ENCODE results near the gene PAK4. TPM values are rescaled to one million over a fixed set of nuclear protein-coding genes. Genes with fewer than 3 reads are reported as not detected.

The PAK4 gene
- total RNA-seq (2016; rRNA removed; fragmentation: Illumina TruSeq; extraction: Trizol) = 9.5 and 11.6 TPM in 2 replicates
- total RNA-seq (2016; cell fraction: cytosol; rRNA removed; fragmentation: Illumina TruSeq; extraction: Trizol; ENCODE audit: low read depth) = 2.6 and 4.8 TPM in 2 replicates
- total RNA-seq (2016; cell fraction: insoluble cytoplasmic fraction; rRNA removed; fragmentation: Illumina TruSeq; extraction: Trizol) = 10.0 and 10.5 TPM in 2 replicates
- total RNA-seq (2016; cell fraction: membrane; rRNA removed; fragmentation: Illumina TruSeq; extraction: Trizol) = 10.6 and 12.4 TPM in 2 replicates
- total RNA-seq (2016; cell fraction: nucleus; rRNA removed; fragmentation: Illumina TruSeq; extraction: Trizol) = 8.9 and 11.4 TPM in 2 replicates
- 17.8 and 17.9 TPM in 2 replicates for polyA plus RNA-seq (2011; rRNA removed)
- 14.3 and 23.7 TPM in 2 replicates for polyA plus RNA-seq (2011; cell fraction: cytosol; rRNA removed)
- polyA plus RNA-seq (2011; cell fraction: nucleus; rRNA removed) = 18.9 and 19.4 TPM in 2 replicates
- polyA plus RNA-seq (2012) = 14.7 and 17.0 TPM in 2 replicates
- 9.3 and 10.1 TPM in 2 replicates for polyA plus RNA-seq (2016; cell fraction: cytosol; fragmentation: Illumina TruSeq; extraction: Trizol; ENCODE audit: low read depth)
- polyA plus RNA-seq (2016; cell fraction: insoluble cytoplasmic fraction; fragmentation: Illumina TruSeq; extraction: Trizol; ENCODE audit: low read depth) = 28.2 and 39.6 TPM in 2 replicates
- polyA plus RNA-seq (2016; cell fraction: membrane; fragmentation: Illumina TruSeq; extraction: Trizol; ENCODE audit: low read depth) = 28.3 and 29.9 TPM in 2 replicates
- polyA plus RNA-seq (2016; cell fraction: nucleus; fragmentation: Illumina TruSeq; extraction: Trizol; ENCODE audit: insufficient read depth, low read depth) = 31.4 and 32.9 TPM in 2 replicates
- polyA minus RNA-seq (2011; rRNA and poly(A)+ RNA removed; ENCODE audit: low replicate concordance) = 22.4 and 40.1 TPM in 2 replicates
- 17.8 and 19.8 TPM in 2 replicates for polyA minus RNA-seq (2011; cell fraction: cytosol; rRNA and poly(A)+ RNA removed)
- polyA minus RNA-seq (2011; cell fraction: nucleus; rRNA and poly(A)+ RNA removed) = 9.8 and 13.6 TPM in 2 replicates
- percentile 65 among the genes with signal in this experiment for Bru-seq, nascent RNA
- percentile 80 among the genes with signal in this experiment for BruChase-seq, experiment 1, labeled RNA remaining after a 6-hour chase
- BruChase-seq, experiment 2, labeled RNA remaining after a 2-hour chase = percentile 69 among the genes with signal in this experiment
- long read RNA-seq, experiment 1, partial matches to known transcripts = 3 of 9 reads
- long read RNA-seq, experiment 1, other reads (novel, unspliced or antisense) = 5 of 9 reads
- long read RNA-seq, experiment 2, transcript PAK4-202 (9 exons, 2,739 nt) = major isoform, 10 of 122 reads
- long read RNA-seq, experiment 2, partial matches to known transcripts = 70 of 122 reads
- long read RNA-seq, experiment 2, other reads (novel, unspliced or antisense) = 39 of 122 reads

GRCh38 chr19:39125554-39126311 lies at the start of gene PAK4:
PAK4 (plus strand) TSS chr19:39125786; CDS start chr19:39169554, 43,768 bp downstream.
- under 1% methylated on average over 34 of the region's 64 CpGs for WGBS (ENCODE audit: low lambda C conversion rate)
- BruUV-seq (replicated peaks) = no TSS peak
- Histone ChIP-seq H3K4me1 (ENCODE audit: insufficient read depth, low read length) (peaks cover 59% of the 10 kb centered on the region), H3K4me2 (ENCODE audit: low read depth, low read length) (peak within 1 kb of the TSS; percentile 91), H3K9me3 (ENCODE audit: low read length) (no peaks in the 10 kb centered on the region), H2AFZ (ENCODE audit: low read length) (peak within 1 kb of the TSS; percentile 80), H3K36me3 (replicated peaks in 1 of 2; ENCODE audit: control insufficient read depth in 1 of 2, insufficient read depth in 2 of 2, low read length in 2 of 2) (0 out of 5 replicates have a peak, but pooled peaks cover 0 to 3% of the 10 kb centered on the region in 2 experiments), H3K27me3 (ENCODE audit: control insufficient read depth in 1 of 2, insufficient read depth in 2 of 2, low read length in 2 of 2) (no peaks in the 10 kb centered on the region), H3K4me3 (replicated peaks in 1 of 3; ENCODE audit: insufficient read depth in 1 of 3, low read depth in 2 of 3, low read length in 3 of 3) (peak within 1 kb of the TSS; percentile 80 to 87 (median 85)), H3K9ac (ENCODE audit: insufficient read depth, low read depth, low read length) (peak within 1 kb of the TSS; percentile 78), H3K27ac (ENCODE audit: extremely low read length, insufficient read depth, low read length) (peak within 1 kb of the TSS; percentile 99), H3K79me2 (ENCODE audit: insufficient read depth, low read length) (peaks cover 45% of the 10 kb centered on the region), H4K20me1 (ENCODE audit: insufficient read depth, low read length) (peaks cover 25% of the 10 kb centered on the region)
- ChIA-PET POLR2A (interaction anchor here (1.0 to 2.5 kb wide), 3 partner anchors 20 to 265 kb away, joined by 3 to 35 read pairs (median 4); partner anchors contain the start of genes MED29 and PAF1), CTCF (ENCODE audit: low intra/inter-chr PET ratio, low total read pairs) (interaction anchor here (1.3 kb wide), 1 partner anchor 62 kb away, joined by 3 read pairs; no protein-coding TSS in a partner anchor)
- in situ Hi-C loops (cut with HindIII; ENCODE audit: extremely low pct_ligation_motif_present, low pct_unique_long_range_greater_than_20kb) (no loop called here), intact Hi-C loops (cut with micrococcal nuclease; ENCODE audit: unreplicated experiment) (loop anchor here (1.0 kb wide), 1 partner anchor 20 kb away; no protein-coding TSS in a partner anchor)
- peak; percentile 94 for DNase-seq (ENCODE audit: low spot score)
- peak; percentile 85 for ATAC-seq
- peak; percentile 54 for FAIRE-seq
- TF ChIP-seq ZNF441 (CRISPR knock-in tag; IDR thresholded peaks at IDR 0.05; ENCODE audit: borderline replicate concordance) (no peak), GABPA (IDR thresholded peaks at IDR 0.05; ENCODE audit: low read depth, low read length) (no peak), GABPA (CRISPR knock-in tag; IDR thresholded peaks at IDR 0.05; ENCODE audit: low read depth) (0 out of 2 replicates have a peak, but pooled peaks have one; percentile 36), ZNF7 (CRISPR knock-in tag; IDR thresholded peaks at IDR 0.05) (no peak), THAP7 (CRISPR knock-in tag; IDR thresholded peaks at IDR 0.05) (0 out of 2 replicates have a peak, but pooled peaks have one; percentile 77), SNAPC4 (CRISPR knock-in tag; IDR thresholded peaks at IDR 0.05) (no peak; the same call in 1 of the 2 replicates)

Data from HepG2 (cell line).